Colonic mucosa (tissue), 4 donors: ENCODE data around the gene RNF112. TPM values are rescaled to one million over a fixed set of nuclear protein-coding genes. Genes with fewer than 3 reads are reported as not detected.
A peak's percentile ranks its signal among the peaks of the same experiment; 100 is the strongest.

Experiments used
- DNase-seq: peaks from one replicate; pipeline ENCODE4 v3.0.0-alpha.2; 2020
- H3K27ac ChIP-seq: fragments of 200-600 bp; one replicate; pipeline ENCODE4 v1.8.0; 2021
- H3K27me3 ChIP-seq: fragments of 200-600 bp; one replicate; pipeline ENCODE4 v1.8.0; 2021
- H3K36me3 ChIP-seq: fragments of 200-600 bp; one replicate; pipeline ENCODE4 v1.8.0; 2021
- H3K4me1 ChIP-seq: fragments of 200-600 bp; one replicate; pipeline ENCODE4 v1.8.0; 2021; ENCODE audit warnings: mild to moderate bottlenecking
- H3K4me3 ChIP-seq: fragments of 200-600 bp; one replicate; pipeline ENCODE4 v1.8.0; 2021
- H3K9ac ChIP-seq, 2 donors: one replicate each; pipeline ENCODE4 v1.7.0; 2013; ENCODE audit warnings: control low read depth in 2 of 2, low read depth in 2 of 2, low read length in 2 of 2
- H3K9me3 ChIP-seq: fragments of 200-600 bp; one replicate; pipeline ENCODE4 v1.8.0; 2021
- intact Hi-C: fragments of 100-400 bp; cut with DNase I; formaldehyde crosslinking; loops from one replicate; pipeline ENCODE4 v1.14.1; 2022
- total RNA-seq, 2 donors: library from RNA; stranded (reverse); fragmentation: NEBNext Ultra II Directional in 1 of 2; extraction: Animal tissue kit (Norgen Biotek cat#: 25700) in 1 of 2; gene quantifications; one replicate each; pipeline ENCODE4 v1.2.1, GENCODE V29; 2021
- TF ChIP-seq, protein P1 (sequence below): fragments of 200-600 bp; IDR thresholded peaks from one replicate; pipeline ENCODE4 v1.8.0; 2022; ENCODE audit warnings: antibody characterized with exemption, mild to moderate bottlenecking
- donor health status: healthy.
- donor health status: DM: no; HTN: no; CAD: no.
- donor health status: DM: no; HTN: no; CAD: no.

The RNF112 gene
- total RNA-seq, 2 donors from 2014 or later: 2.4 to 4.3 TPM

DNA sequence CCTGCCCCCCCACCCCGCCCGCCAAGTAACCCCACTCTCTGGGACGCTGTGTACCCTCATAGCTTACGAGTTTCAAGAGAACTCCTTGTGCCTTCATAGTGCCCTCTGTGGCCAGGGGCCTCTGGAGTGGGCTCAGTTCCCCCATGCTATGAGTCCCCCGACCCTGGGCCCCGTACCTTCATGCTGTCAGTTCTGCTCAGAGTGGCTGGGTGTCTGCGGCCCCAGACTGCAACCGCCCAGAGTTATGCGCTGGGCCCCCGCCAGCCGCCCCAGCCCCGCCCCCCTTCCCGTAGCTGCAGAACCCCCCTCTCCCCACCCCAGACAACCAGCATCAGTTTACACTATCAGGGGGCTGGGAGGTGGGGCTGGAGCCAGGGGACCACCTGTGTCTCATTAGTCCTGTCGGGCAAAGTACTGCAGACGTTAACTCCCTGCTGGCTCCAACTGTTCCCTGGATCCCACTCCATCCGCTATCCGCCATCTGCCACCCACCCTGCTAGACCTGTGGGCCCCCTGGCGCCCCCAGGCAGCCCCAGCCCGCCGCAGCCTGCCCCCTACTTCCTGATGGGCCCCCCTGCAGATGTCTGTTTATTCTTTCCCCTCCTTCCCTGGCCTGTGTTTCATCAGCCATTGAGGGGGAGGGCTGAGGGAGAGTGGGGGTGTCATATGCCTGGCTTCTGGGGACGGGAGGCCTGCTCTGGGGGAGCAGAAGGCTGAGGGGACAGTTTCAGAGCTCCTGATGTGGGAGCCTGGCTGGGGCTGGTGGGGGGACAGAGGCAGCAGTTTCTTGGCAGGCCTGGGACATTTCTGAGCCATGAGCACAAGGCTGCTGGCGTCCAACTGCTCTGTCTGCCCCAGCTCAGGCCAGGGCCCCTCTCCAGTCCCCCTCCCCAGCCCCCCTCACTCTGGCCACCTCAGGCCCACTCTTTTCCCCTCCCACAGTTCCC, 23.8 kb upstream of the RNF112 start, which contains the start of gene MFAP4:
Gene MFAP4 (minus strand): TSS at position 217 of the 947 bp plus-strand sequence. CDS start 35 bp downstream, at position 182.
- intact Hi-C loops: no loop called here
- Histone ChIP-seq H3K36me3 (peaks cover 9% of the 10 kb centered on the region), H3K27ac (peak within 1 kb of the TSS; percentile 77), H3K27me3 (no peaks in the 10 kb centered on the region), H3K4me1 (peaks cover 24% of the 10 kb centered on the region), H3K4me3 (peak within 1 kb of the TSS; percentile 9), H3K9me3 (no peaks in the 10 kb centered on the region), H3K9ac (peak within 1 kb of the TSS; percentile 31 to 52)
- peak; percentile 53 for DNase-seq
- TF ChIP-seq, protein P1, sequence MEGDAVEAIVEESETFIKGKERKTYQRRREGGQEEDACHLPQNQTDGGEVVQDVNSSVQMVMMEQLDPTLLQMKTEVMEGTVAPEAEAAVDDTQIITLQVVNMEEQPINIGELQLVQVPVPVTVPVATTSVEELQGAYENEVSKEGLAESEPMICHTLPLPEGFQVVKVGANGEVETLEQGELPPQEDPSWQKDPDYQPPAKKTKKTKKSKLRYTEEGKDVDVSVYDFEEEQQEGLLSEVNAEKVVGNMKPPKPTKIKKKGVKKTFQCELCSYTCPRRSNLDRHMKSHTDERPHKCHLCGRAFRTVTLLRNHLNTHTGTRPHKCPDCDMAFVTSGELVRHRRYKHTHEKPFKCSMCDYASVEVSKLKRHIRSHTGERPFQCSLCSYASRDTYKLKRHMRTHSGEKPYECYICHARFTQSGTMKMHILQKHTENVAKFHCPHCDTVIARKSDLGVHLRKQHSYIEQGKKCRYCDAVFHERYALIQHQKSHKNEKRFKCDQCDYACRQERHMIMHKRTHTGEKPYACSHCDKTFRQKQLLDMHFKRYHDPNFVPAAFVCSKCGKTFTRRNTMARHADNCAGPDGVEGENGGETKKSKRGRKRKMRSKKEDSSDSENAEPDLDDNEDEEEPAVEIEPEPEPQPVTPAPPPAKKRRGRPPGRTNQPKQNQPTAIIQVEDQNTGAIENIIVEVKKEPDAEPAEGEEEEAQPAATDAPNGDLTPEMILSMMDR: no peak

DNA sequence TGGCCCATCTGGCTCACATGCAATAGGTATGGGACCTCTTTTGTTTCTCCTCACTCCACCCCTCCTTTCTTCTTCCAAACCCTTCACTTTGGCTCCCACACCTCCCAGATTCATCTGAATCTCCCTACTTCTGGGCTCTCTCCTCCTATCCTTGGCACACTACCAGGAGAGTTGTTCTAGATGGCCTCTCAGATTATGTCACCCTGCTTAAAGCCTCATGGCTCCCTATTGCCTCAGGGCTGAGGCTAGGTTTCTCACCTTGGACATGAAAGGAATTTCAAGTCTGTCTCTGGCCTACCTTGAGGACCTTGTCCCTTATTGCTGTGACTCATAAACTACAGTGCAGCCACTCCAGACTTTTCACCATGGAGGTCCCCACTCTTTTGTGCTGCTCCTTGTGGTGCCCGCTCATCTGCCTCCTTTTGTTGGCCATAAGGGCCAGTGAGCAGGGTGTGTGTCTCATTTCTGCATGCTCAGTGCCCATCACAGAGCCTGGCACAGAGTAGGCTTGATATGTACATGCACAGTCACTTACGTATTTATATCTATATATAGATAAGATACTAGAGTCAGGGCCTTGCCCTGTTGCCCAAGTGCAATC, 23.0 kb upstream of the RNF112 start:
- intact Hi-C loops: no loop called here
- Histone ChIP-seq H3K4me1 (peaks cover 24% of the 10 kb centered on the region), H3K4me3 (no peak overlapping the region), H3K36me3 (peaks cover 8% of the 10 kb centered on the region), H3K27me3 (no peaks in the 10 kb centered on the region), H3K9me3 (no peaks in the 10 kb centered on the region), H3K27ac (peak overlapping the region; percentile 77), H3K9ac (no peak overlapping the region)
- no peak for DNase-seq
- TF ChIP-seq, protein P1: no peak

DNA sequence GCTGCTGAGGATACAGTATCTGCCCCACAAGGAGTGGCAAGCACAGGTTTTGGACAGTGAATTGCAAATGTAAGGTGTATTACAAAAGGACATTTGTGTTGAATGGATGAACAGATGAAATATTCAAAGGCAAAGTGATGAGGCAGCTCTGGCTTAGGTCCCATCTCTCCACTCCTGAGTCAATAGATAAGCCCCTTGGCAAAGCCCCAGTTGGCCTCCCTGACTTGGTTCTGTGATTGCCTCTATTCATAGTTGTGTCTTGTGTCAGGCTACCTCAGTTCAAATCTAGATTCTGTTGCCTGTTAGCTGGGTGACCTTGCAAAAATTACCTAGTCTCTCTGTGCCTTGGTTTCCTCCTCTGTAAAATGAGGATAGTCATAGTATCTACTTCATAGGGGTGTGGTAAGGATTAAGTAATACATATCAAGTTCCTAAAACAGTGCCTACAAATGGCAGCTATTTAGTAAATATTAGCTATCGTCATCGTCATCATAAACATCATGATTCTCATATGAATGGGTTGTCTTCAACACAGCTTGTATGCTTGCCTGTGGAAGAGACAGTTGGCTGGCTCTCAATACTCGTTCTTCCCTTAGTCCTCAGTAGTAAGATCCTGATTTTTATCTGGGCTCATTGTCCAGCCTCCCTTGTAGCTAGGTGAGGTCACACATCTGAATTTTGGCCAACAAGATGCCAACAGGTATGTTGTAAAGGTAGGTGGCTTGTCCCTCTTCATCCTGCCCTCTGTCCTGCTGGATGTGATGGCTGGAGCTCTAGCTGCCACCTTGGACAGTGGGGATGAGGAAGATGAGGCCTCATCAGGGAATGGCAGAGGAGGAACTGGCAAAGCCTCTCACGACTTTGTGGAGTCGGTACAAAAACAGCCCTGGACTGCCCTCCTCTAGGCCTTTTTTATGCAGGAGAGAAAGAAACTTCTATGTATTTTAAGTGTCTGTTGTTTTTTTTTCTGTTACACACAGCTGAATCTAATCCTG, 21.9 kb upstream of the RNF112 start:
- peaks cover 18% of the 10 kb centered on the region for H3K4me1 ChIP-seq
- no peaks in the 10 kb centered on the region for H3K9me3 ChIP-seq
- DNase-seq: no peak
- no peaks in the 10 kb centered on the region for H3K27me3 ChIP-seq
- TF ChIP-seq, protein P1: no peak
- no peaks in the 10 kb centered on the region for H3K36me3 ChIP-seq
- H3K27ac ChIP-seq: no peak overlapping the region
- no peak overlapping the region for H3K4me3 ChIP-seq
- intact Hi-C loops: no loop called here
- no peak overlapping the region for H3K9ac ChIP-seq

DNA sequence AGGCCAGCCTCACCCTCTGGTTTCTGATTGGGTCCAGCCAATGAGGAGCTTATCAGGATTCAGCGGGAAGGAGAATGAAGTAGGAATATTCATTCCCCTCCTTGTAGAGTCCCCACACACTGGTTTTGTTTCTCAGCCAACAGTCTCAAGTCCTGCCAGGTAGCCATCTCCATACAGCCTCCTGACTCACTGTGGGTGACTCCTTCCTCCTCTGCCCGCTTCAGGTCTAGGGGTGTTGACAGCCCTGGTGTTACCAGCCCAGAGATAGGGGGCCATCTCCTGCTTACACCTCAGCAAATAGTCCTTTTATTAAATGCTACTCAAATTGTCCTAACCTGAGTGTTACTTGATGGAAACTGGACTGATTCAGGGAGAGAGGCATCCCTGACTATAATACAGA, 20.1 kb upstream of the RNF112 start:
- intact Hi-C loops: no loop called here
- Histone ChIP-seq H3K36me3 (no peaks in the 10 kb centered on the region), H3K27me3 (no peaks in the 10 kb centered on the region), H3K4me1 (no peaks in the 10 kb centered on the region), H3K9me3 (no peaks in the 10 kb centered on the region), H3K4me3 (no peak overlapping the region), H3K27ac (no peak overlapping the region), H3K9ac (no peak overlapping the region)
- TF ChIP-seq, protein P1: no peak
- no peak for DNase-seq

DNA sequence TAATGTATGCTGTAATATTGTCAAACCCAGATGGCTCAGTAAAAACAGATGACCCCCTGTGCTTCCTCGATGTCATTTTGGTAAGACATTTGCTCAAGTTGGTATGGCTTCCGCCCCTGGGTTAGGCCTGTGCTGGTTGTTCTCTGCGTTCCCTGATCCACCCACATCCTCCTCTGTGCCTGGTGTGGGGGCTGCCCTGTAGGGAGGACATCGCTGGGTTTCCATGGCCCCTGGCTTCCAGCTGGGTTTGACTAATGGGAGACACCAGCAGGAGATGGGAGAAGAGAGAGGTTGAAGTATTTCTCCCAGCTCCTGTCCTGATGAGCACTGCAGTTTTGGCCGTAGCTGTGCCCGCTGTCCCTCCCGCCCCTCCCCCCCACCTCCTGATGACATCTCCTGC, 19.6 kb upstream of the RNF112 start:
- intact Hi-C loops: no loop called here
- Histone ChIP-seq H3K36me3 (no peaks in the 10 kb centered on the region), H3K4me3 (no peak overlapping the region), H3K27ac (no peak overlapping the region), H3K27me3 (no peaks in the 10 kb centered on the region), H3K9me3 (no peaks in the 10 kb centered on the region), H3K4me1 (no peaks in the 10 kb centered on the region), H3K9ac (no peak overlapping the region)
- TF ChIP-seq, protein P1: no peak
- DNase-seq: no peak
